HepG2 (cell line): ENCODE measurements around the gene HLF. TPM values are rescaled to one million over a fixed set of nuclear protein-coding genes. Genes with fewer than 3 reads are reported as not detected.

Experiments
- CREB3 ChIP-seq: sonication (generic); formaldehyde crosslinking; IDR thresholded peaks from 2 replicates; pipeline ENCODE4 v1.5.0; 2020; ENCODE audit warnings: missing genetic modification reagents
- CSRNP2 ChIP-seq: sonication (generic); formaldehyde crosslinking; conservative IDR thresholded peaks from 2 replicates; pipeline ENCODE4 v1.8.0; 2022; ENCODE audit warnings: low read depth, missing genetic modification reagents
- E2F5 ChIP-seq: sonication (generic); formaldehyde crosslinking; conservative IDR thresholded peaks from 2 replicates; pipeline ENCODE4 v1.4.0; 2020; ENCODE audit warnings: missing genetic modification reagents
- EP300 ChIP-seq, 3 experiments: sonication (generic) in 1 of 3; formaldehyde crosslinking in 1 of 3; IDR thresholded peaks; 2 replicates each; pipeline versions ENCODE4 v1.5.1 to v1.6.1; 2011 to 2020; ENCODE audit warnings: low read depth in 2 of 3, low read length in 2 of 3, borderline replicate concordance in 1 of 3, improper control_type of control experiment in 1 of 3, mild to moderate bottlenecking in 1 of 3, missing genetic modification reagents in 1 of 3, moderate library complexity in 1 of 3
- NR1H2 ChIP-seq: sonication (generic); formaldehyde crosslinking; IDR thresholded peaks from 2 replicates; pipeline ENCODE4 v1.8.1; 2022; ENCODE audit warnings: low read depth, missing genetic modification reagents, borderline replicate concordance
- NR2F1 ChIP-seq, 2 experiments: fragments of 450-650 bp in 1 of 2; formaldehyde crosslinking in 1 of 2; IDR thresholded peaks; 2 replicates each; pipeline versions ENCODE4 v1.5.0 to v1.6.1; 2016 to 2020; ENCODE audit warnings: mild to moderate bottlenecking in 1 of 2, missing compliant biosample characterization in 1 of 2, missing genetic modification reagents in 1 of 2, moderate library complexity in 1 of 2
- PAXIP1 ChIP-seq: sonication (generic); formaldehyde crosslinking; conservative IDR thresholded peaks from 2 replicates; pipeline ENCODE4 v1.4.0; 2020; ENCODE audit warnings: mild to moderate bottlenecking, missing genetic modification reagents, moderate library complexity
- PBX2 ChIP-seq: IDR thresholded peaks from 2 replicates; pipeline ENCODE4 v1.6.1; 2016; ENCODE audit warnings: control low read depth
- RXRB ChIP-seq: IDR thresholded peaks from 2 replicates; pipeline ENCODE4 v1.6.1; 2016; ENCODE audit warnings: borderline replicate concordance, missing genetic modification reagents, missing compliant biosample characterization
- TAF15 ChIP-seq: fragments of 200-400 bp; formaldehyde crosslinking; IDR thresholded peaks from one replicate; pipeline ENCODE4 v1.6.1; 2018; ENCODE audit warnings: mild to moderate bottlenecking, low read depth, low read length; ENCODE audit not compliant: poor library complexity, severe bottlenecking
- TERF1 ChIP-seq: sonication (generic); formaldehyde crosslinking; IDR thresholded peaks from 2 replicates; pipeline ENCODE4 v1.8.0; 2022; ENCODE audit warnings: mild to moderate bottlenecking, missing genetic modification reagents, moderate library complexity
- TOE1 ChIP-seq: sonication (generic); formaldehyde crosslinking; IDR thresholded peaks from 2 replicates; pipeline ENCODE4 v1.4.0; 2020; ENCODE audit warnings: mild to moderate bottlenecking, missing genetic modification reagents
- ZFP41 ChIP-seq: sonication (generic); formaldehyde crosslinking; IDR thresholded peaks from 2 replicates; pipeline ENCODE4 v1.4.0; 2020; ENCODE audit warnings: mild to moderate bottlenecking, missing genetic modification reagents, borderline replicate concordance
- ZNF691 ChIP-seq: sonication (generic); formaldehyde crosslinking; IDR thresholded peaks from 2 replicates; pipeline ENCODE4 v1.4.0; 2020; ENCODE audit warnings: missing genetic modification reagents, low read depth, mild to moderate bottlenecking, borderline replicate concordance
- ZSCAN31 ChIP-seq: sonication (generic); formaldehyde crosslinking; IDR thresholded peaks from 2 replicates; pipeline ENCODE4 v1.5.0; 2020; ENCODE audit warnings: low read depth, mild to moderate bottlenecking, missing genetic modification reagents
- polyA plus RNA-seq, 8 experiments: library from polyadenylated mRNA; depleted of rRNA in 3 of 8; stranded (reverse) in 7 of 8; unstranded in 1 of 8; fragments of >200 nt; fragmentation: Illumina TruSeq in 4 of 8; extraction: Trizol in 4 of 8; gene quantifications; 2 replicates each; pipeline versions ENCODE4 v1.2.1 to v1.2.3, GENCODE V29; 2011 to 2016; ENCODE audit warnings: low read depth in 4 of 8, missing spikeins in 1 of 8, mixed read lengths in 1 of 8; ENCODE audit not compliant: insufficient read depth in 1 of 8
- total RNA-seq, 5 experiments: library from RNA; depleted of rRNA; stranded (reverse); fragments of >200 nt; fragmentation: Illumina TruSeq; extraction: Trizol; gene quantifications; 2 replicates each; pipeline ENCODE4 v1.2.3, GENCODE V29; 2016; ENCODE audit warnings: low read depth in 1 of 5

HLF gene
- total and polyA plus RNA-seq, 2 of the 13 experiments (the other 11 are each of a cell fraction or from before 2014, with no cell fraction given): 202 to 346 TPM

- TF ChIP-seq ZNF691 (CRISPR knock-in tag) (no peak), RXRB (CRISPR knock-in tag) (peak; percentile 99), PBX2 (CRISPR knock-in tag) (no peak), CSRNP2 (CRISPR knock-in tag) (no peak), NR1H2 (CRISPR knock-in tag) (no peak; the same call in 1 of the 2 replicates), TOE1 (CRISPR knock-in tag) (peak; percentile 89; the same call in 1 of the 2 replicates), NR2F1 (CRISPR knock-in tag; IDR thresholded peaks at IDR 0.05) (peak; percentile 4 to 75; a peak in 2 of 4 replicates), TAF15 (no peak), PAXIP1 (CRISPR knock-in tag) (peak; percentile 95), TERF1 (no peak), CREB3 (CRISPR knock-in tag) (no peak), E2F5 (CRISPR knock-in tag) (no peak), ZFP41 (CRISPR knock-in tag) (no peak), ZSCAN31 (CRISPR knock-in tag) (peak; percentile 70), EP300 (IDR thresholded peaks at IDR 0.05; ENCODE audit: low read depth in 2 of 2, low read length in 2 of 2) (peak; percentile 82 to 100; a peak in 3 of 4 replicates), EP300 (CRISPR knock-in tag; IDR thresholded peaks at IDR 0.05; ENCODE audit: borderline replicate concordance) (peak; percentile 100)
These were observed 20.9 kb downstream of the HLF start (continued) for GRCh38 chr17:55285340-55286301.
